Measurements from ENCODE around the gene PRCP.

The PRCP gene

DNA sequence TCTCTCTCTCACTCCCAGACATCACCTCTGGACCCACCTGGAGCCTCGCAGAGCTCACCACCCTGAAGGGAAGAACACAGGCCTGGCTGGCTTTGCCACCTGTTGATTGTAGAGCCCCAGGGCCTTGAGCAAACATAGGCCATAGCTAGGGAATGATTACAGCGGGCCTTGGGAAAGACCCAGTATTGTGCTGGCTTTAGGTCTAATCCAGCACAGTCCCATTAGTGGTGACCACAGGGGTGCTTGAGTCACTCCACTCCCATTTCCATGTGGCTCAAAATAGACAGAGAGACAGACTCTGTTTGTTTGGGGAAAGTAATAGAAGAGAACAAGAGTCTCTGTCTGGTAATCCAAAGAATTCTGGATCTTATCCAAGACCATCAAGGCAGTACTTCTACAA lies 123.9 kb downstream of the PRCP start:
- DNase-seq, result no peak

DNA sequence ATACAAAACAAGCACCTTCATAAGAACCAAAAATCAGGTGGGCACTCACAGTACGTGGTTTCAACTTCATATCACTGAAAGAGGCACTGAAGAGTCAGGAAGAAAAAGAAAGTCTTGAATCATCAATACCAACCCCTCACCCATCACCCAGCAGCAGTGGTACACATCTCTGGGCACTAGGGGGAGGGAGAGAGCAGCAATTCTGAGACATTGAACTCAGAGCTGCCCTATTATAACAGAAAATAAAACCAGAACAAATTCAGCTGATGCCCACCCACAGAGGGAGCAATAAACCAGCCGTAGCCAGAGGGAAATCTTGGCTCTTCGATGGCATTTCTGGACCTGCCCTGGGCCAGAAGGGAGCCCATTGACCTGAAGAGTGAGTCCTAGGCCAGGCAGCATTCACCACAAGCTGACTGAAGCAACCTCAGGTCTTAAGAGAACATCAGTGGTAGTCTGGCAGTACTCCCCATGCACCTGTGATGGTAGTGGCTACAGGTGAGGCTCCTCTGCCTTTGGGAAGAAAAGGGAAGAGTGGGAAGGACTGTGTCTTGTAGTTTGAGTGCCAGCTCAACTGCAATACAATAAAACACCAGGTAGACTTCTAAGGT lies 124.4 kb downstream of the PRCP start:
- no peak for DNase-seq

DNA sequence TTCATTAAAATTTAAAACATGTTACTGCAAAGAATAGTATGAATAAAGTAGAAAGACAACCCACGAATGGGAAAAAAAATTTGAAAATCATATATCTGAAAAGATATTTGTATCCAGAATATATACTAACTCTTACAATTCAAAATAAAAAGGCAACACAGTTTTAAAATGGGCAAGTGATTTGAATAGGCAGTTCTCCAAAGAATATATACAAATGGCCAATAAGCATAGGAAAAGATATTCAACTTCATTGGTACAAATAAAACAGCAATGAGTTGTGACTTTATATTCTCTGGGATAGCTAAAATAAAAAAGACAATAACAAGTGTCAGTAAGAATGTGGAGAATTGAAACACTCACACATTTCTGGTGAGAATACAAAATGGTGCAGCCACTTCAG lies 125.0 kb downstream of the PRCP start:
- no peak for DNase-seq
